Measurements from ENCODE around the gene SYT17. TPM values are rescaled to one million over a fixed set of nuclear protein-coding genes. Genes with fewer than 3 reads are reported as not detected.
A peak's percentile ranks its signal among the peaks of the same experiment; 100 is the strongest.

SYT17 gene
- total RNA-seq, 1 experiment from 2014 or later = 10.3 TPM

GRCh38 chr16:19282101-19282500 lies 114.1 kb downstream of the SYT17 start (continued):
- TF ChIP-seq ZNF274 (IDR thresholded peaks at IDR 0.05; ENCODE audit: low read depth, low read length) (no peak), MAX (IDR thresholded peaks at IDR 0.05) (no peak), SIN3A (IDR thresholded peaks at IDR 0.05; ENCODE audit: low read depth) (no peak)

- ChIA-PET POLR2A (no interaction called here), CTCF (no interaction called here), RAD21 (ENCODE audit: low non-redundant PET in 1 of 2, low total read pairs in 2 of 2, uncharacterized antibody in 2 of 2, unreplicated experiment in 2 of 2) (interaction anchor here in 1 of 2 experiments (0.6 kb wide), 1 partner anchor 219 kb away, joined by 3 read pairs; no protein-coding TSS in a partner anchor)
- Histone ChIP-seq H3K79me2 (ENCODE audit: insufficient read depth, low read length) (no peaks in the 10 kb centered on the region), H3K4me2 (ENCODE audit: low read length) (peak overlapping the region; percentile 59), H3K4me1 (ENCODE audit: control insufficient read depth in 1 of 2, insufficient read depth in 2 of 2, low read length in 2 of 2) (peaks cover 32 to 40% of the 10 kb centered on the region in 2 experiments), H3K27ac (ENCODE audit: low read depth, low read length) (peak overlapping the region; percentile 51; the same call in 1 of the 2 replicates), H3K36me3 (ENCODE audit: control insufficient read depth in 1 of 2, insufficient read depth in 2 of 2, low read length in 2 of 2) (no peaks in the 10 kb centered on the region), H3K9me2 (ENCODE audit: insufficient read depth) (no peaks in the 10 kb centered on the region), H4K20me1 (ENCODE audit: insufficient read depth) (no peaks in the 10 kb centered on the region), H3K9ac (ENCODE audit: low read length) (no peak overlapping the region), H2AFZ (ENCODE audit: low read depth, low read length, poor library complexity, severe bottlenecking) (peak overlapping the region; percentile 10), H3K27me3 (ENCODE audit: insufficient read depth, low read length) (no peaks in the 10 kb centered on the region), H3K4me3 (replicated peaks in 1 of 2; ENCODE audit: low read depth in 1 of 2, low read length in 2 of 2) (no peak overlapping the region), H3K9me3 (ENCODE audit: control insufficient read depth in 1 of 2, insufficient read depth in 1 of 2, low read depth in 1 of 2, low read length in 2 of 2) (no peaks in the 10 kb centered on the region)
- no peak for DNase-seq (ENCODE audit: low read depth, low spot score)
- peak; percentile 59 for ATAC-seq
- no TSS peak for BruUV-seq (replicated peaks)
- TF ChIP-seq JUND (IDR thresholded peaks at IDR 0.05) = peak; percentile 49; the same call in 1 of the 2 replicates
- TF ChIP-seq FOSL1 (IDR thresholded peaks at IDR 0.05; ENCODE audit: low read depth) = peak; percentile 56; the same call in 1 of the 2 replicates
- no peak for TF ChIP-seq SIN3A (IDR thresholded peaks at IDR 0.05; ENCODE audit: low read depth)
- peak; percentile 37; the same call in 1 of the 2 replicates for TF ChIP-seq SRF (IDR thresholded peaks at IDR 0.05; ENCODE audit: low read depth)
- intact Hi-C loops (cut with micrococcal nuclease) = no loop called here
Observed at GRCh38 chr16:19283637-19284036, 115.6 kb downstream of the SYT17 start.

- Histone ChIP-seq H3K4me3 (replicated peaks in 1 of 2; ENCODE audit: low read depth in 1 of 2, low read length in 2 of 2) (no peak overlapping the region), H3K9ac (ENCODE audit: low read length) (no peak overlapping the region), H3K36me3 (ENCODE audit: control insufficient read depth in 1 of 2, insufficient read depth in 2 of 2, low read length in 2 of 2) (no peaks in the 10 kb centered on the region), H3K27ac (ENCODE audit: low read depth, low read length) (peak overlapping the region; percentile 51; the same call in 1 of the 2 replicates), H3K9me3 (ENCODE audit: control insufficient read depth in 1 of 2, insufficient read depth in 1 of 2, low read depth in 1 of 2, low read length in 2 of 2) (no peaks in the 10 kb centered on the region), H3K4me2 (ENCODE audit: low read length) (peak overlapping the region; percentile 59), H3K79me2 (ENCODE audit: insufficient read depth, low read length) (no peaks in the 10 kb centered on the region), H3K27me3 (ENCODE audit: insufficient read depth, low read length) (no peaks in the 10 kb centered on the region), H4K20me1 (ENCODE audit: insufficient read depth) (no peaks in the 10 kb centered on the region), H3K9me2 (ENCODE audit: insufficient read depth) (no peaks in the 10 kb centered on the region), H3K4me1 (ENCODE audit: control insufficient read depth in 1 of 2, insufficient read depth in 2 of 2, low read length in 2 of 2) (peaks cover 32 to 35% of the 10 kb centered on the region in 2 experiments), H2AFZ (ENCODE audit: low read depth, low read length, poor library complexity, severe bottlenecking) (no peak overlapping the region)
- DNase-seq (ENCODE audit: low read depth, low spot score) (peak; percentile 63), ATAC-seq (peak; percentile 84)
- no TSS peak for BruUV-seq (replicated peaks)
- CTCF ChIA-PET = no interaction called here
- intact Hi-C loops (cut with micrococcal nuclease) = no loop called here
- RAD21 ChIA-PET (ENCODE audit: low non-redundant PET in 1 of 2, low total read pairs in 2 of 2, uncharacterized antibody in 2 of 2, unreplicated experiment in 2 of 2) = interaction anchor here in 1 of 2 experiments (0.6 kb wide), 2 partner anchors 190 to 218 kb away, joined by 3 read pairs; no protein-coding TSS in a partner anchor
- POLR2A ChIA-PET = no interaction called here
- peak; percentile 72 for TF ChIP-seq CBX3 (IDR thresholded peaks at IDR 0.05; ENCODE audit: low read depth)
- no peak for TF ChIP-seq CTCF (IDR thresholded peaks at IDR 0.05 in 2 of 3, conservative IDR thresholded peaks at IDR 0.05 in 1 of 3; ENCODE audit: borderline replicate concordance in 1 of 3, insufficient read depth in 1 of 3, low read depth in 2 of 3, low read length in 2 of 3)
- TF ChIP-seq ATF3 (IDR thresholded peaks at IDR 0.05) = no peak
- TF ChIP-seq ZBTB33 (IDR thresholded peaks at IDR 0.05; ENCODE audit: extremely low read depth, insufficient replicate concordance, low read length) = no peak
- TF ChIP-seq EGR1 (IDR thresholded peaks at IDR 0.05; ENCODE audit: low read depth) = no peak
Observed at GRCh38 chr16:19284207-19284606, 116.2 kb downstream of the SYT17 start.
